Astrocyte (in vitro differentiated cells and primary cell): ENCODE measurements around the gene DLGAP3. TPM values are rescaled to one million over a fixed set of nuclear protein-coding genes. Genes with fewer than 3 reads are reported as not detected.
"Not testable (repeated sequence)": the region's sequence is repeated elsewhere in the genome, so short reads cannot be mapped to it uniquely, and the experiment has no call there.

ENCODE experiments used
- DNase-seq: peaks from one replicate; pipeline ENCODE4 v3.0.0-alpha.2; 2010; ENCODE audit warnings: low read depth
- FAIRE-seq: peaks from 2 replicates; lab custom pipeline; 2011; peaks lifted over from hg19 to GRCh38; lab: Jason Lieb, UNC
- H2AFZ ChIP-seq: 2 replicates; pipeline ENCODE4 v1.6.0; 2012; ENCODE audit warnings: low read depth, low read length, inconsistent platforms
- H3K27ac ChIP-seq: 2 replicates; pipeline ENCODE4 v1.5.1; 2011; ENCODE audit warnings: low read depth, low read length, inconsistent platforms
- H3K27me3 ChIP-seq: 2 replicates; pipeline ENCODE4 v1.6.0; 2011; ENCODE audit warnings: low read length, inconsistent platforms; ENCODE audit not compliant: insufficient read depth
- H3K36me3 ChIP-seq: 2 replicates; pipeline ENCODE4 v1.5.1; 2011; ENCODE audit warnings: low read length, inconsistent platforms; ENCODE audit not compliant: insufficient read depth
- H3K4me1 ChIP-seq: 2 replicates; pipeline ENCODE4 v1.5.1; 2011; ENCODE audit warnings: low read length, inconsistent platforms; ENCODE audit not compliant: insufficient read depth
- H3K4me2 ChIP-seq: 2 replicates; pipeline ENCODE4 v1.6.0; 2012; ENCODE audit warnings: low read length, inconsistent platforms
- H3K4me3 ChIP-seq: 2 replicates; pipeline ENCODE4 v1.5.1; 2011; ENCODE audit warnings: low read depth, mild to moderate bottlenecking, low read length, inconsistent platforms; ENCODE audit not compliant: insufficient read depth
- H3K79me2 ChIP-seq: 2 replicates; pipeline ENCODE4 v1.6.0; 2012; ENCODE audit warnings: mild to moderate bottlenecking, low read length, inconsistent platforms; ENCODE audit not compliant: insufficient read depth
- H3K9ac ChIP-seq: 2 replicates; pipeline ENCODE4 v1.6.0; 2012; ENCODE audit warnings: mild to moderate bottlenecking, low read length, inconsistent platforms
- H3K9me3 ChIP-seq: 2 replicates; pipeline ENCODE4 v1.5.1; 2012; ENCODE audit warnings: low read depth, mild to moderate bottlenecking, low read length, inconsistent platforms; ENCODE audit not compliant: insufficient read depth
- H4K20me1 ChIP-seq: 2 replicates; pipeline ENCODE4 v1.6.0; 2012; ENCODE audit warnings: low read length, inconsistent platforms; ENCODE audit not compliant: insufficient read depth
- H3K27ac Mint-ChIP-seq: one replicate; pipeline ENCODE4 v1.8.0; 2021; ENCODE audit warnings: mild to moderate bottlenecking, mixed read lengths; ENCODE audit not compliant: unreplicated experiment
- H3K27me3 Mint-ChIP-seq: one replicate; pipeline ENCODE4 v1.8.0; 2021; ENCODE audit warnings: low read depth, mixed read lengths; ENCODE audit not compliant: unreplicated experiment
- H3K36me3 Mint-ChIP-seq: one replicate; pipeline ENCODE4 v1.8.0; 2021; ENCODE audit warnings: low read depth, mixed read lengths; ENCODE audit not compliant: unreplicated experiment
- H3K4me1 Mint-ChIP-seq: one replicate; pipeline ENCODE4 v1.8.0; 2021; ENCODE audit warnings: low read depth, mixed read lengths; ENCODE audit not compliant: unreplicated experiment
- H3K4me3 Mint-ChIP-seq: one replicate; pipeline ENCODE4 v1.8.0; 2021; ENCODE audit warnings: mild to moderate bottlenecking, moderate library complexity, mixed read lengths; ENCODE audit not compliant: unreplicated experiment
- H3K9me3 Mint-ChIP-seq: one replicate; pipeline ENCODE4 v1.8.0; 2021; ENCODE audit warnings: mild to moderate bottlenecking, mixed read lengths; ENCODE audit not compliant: unreplicated experiment
- EZH2 ChIP-seq: IDR thresholded peaks from 2 replicates; pipeline ENCODE4 v1.6.1; 2012; ENCODE audit warnings: mild to moderate bottlenecking, low read length, inconsistent platforms; ENCODE audit not compliant: insufficient read depth
- total RNA-seq: library from RNA; stranded (reverse); gene quantifications from 2 replicates; pipeline ENCODE4 v1.2.1, GENCODE V29; 2021
- TF ChIP-seq, protein P1 (sequence below): IDR thresholded peaks from 2 replicates; pipeline ENCODE4 v1.5.1; 2011; ENCODE audit warnings: low read depth, mild to moderate bottlenecking, inconsistent platforms, low read length, moderate library complexity; ENCODE audit not compliant: insufficient read depth

Gene DLGAP3
- total RNA-seq, 1 donor from 2014 or later, result 2.7 TPM

GRCh38 chr1:34824817-34825454, 104.5 kb downstream of the DLGAP3 start:
- Mint-ChIP-seq H3K27me3 (peaks cover 17% of the 10 kb centered on the region), H3K4me3 (no peak overlapping the region), H3K9me3 (no peaks in the 10 kb centered on the region), H3K27ac (no peak overlapping the region), H3K4me1 (no peaks in the 10 kb centered on the region), H3K36me3 (no peaks in the 10 kb centered on the region)
- no peaks in the 10 kb centered on the region for H3K4me1 ChIP-seq
- no peak for DNase-seq
- H3K9me3 ChIP-seq, result peaks cover 3% of the 10 kb centered on the region
- H3K27ac ChIP-seq, result no peak overlapping the region
- no peaks in the 10 kb centered on the region for H4K20me1 ChIP-seq
- no peak overlapping the region for H3K4me3 ChIP-seq
- no peaks in the 10 kb centered on the region for H3K27me3 ChIP-seq
- no peak overlapping the region for H3K4me2 ChIP-seq
- H3K36me3 ChIP-seq, result no peaks in the 10 kb centered on the region
- TF ChIP-seq, protein P1, sequence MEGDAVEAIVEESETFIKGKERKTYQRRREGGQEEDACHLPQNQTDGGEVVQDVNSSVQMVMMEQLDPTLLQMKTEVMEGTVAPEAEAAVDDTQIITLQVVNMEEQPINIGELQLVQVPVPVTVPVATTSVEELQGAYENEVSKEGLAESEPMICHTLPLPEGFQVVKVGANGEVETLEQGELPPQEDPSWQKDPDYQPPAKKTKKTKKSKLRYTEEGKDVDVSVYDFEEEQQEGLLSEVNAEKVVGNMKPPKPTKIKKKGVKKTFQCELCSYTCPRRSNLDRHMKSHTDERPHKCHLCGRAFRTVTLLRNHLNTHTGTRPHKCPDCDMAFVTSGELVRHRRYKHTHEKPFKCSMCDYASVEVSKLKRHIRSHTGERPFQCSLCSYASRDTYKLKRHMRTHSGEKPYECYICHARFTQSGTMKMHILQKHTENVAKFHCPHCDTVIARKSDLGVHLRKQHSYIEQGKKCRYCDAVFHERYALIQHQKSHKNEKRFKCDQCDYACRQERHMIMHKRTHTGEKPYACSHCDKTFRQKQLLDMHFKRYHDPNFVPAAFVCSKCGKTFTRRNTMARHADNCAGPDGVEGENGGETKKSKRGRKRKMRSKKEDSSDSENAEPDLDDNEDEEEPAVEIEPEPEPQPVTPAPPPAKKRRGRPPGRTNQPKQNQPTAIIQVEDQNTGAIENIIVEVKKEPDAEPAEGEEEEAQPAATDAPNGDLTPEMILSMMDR, result no peak
- no peak for TF ChIP-seq EZH2
- H3K79me2 ChIP-seq, result no peaks in the 10 kb centered on the region
- FAIRE-seq, result no peak
- H2AFZ ChIP-seq, result no peak overlapping the region
- no peak overlapping the region for H3K9ac ChIP-seq

DNA sequence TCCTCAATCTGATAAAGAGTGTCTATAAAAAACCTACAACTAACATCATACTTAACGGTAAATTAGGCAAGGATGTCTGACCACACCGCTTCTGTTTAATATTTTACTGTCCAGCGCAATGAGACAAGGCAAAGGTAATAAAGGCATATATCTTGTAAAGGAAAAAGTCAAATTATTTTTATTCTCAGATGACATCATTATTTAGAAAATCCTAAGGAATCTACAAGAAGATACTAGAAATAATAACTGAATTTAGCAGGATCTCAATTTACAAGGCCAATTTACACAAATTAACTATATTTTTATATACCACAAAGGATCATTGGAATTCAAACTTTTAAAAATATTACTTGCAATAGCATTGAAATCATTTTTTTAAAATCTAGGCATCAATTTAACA, 107.2 kb downstream of the DLGAP3 start:
- no peaks in the 10 kb centered on the region for H3K9me3 Mint-ChIP-seq
- no peak for TF ChIP-seq EZH2
- TF ChIP-seq, protein P1, result no peak
- no peak overlapping the region for H2AFZ ChIP-seq
- DNase-seq, result no peak
- H3K4me3 ChIP-seq, result no peak overlapping the region
- no peaks in the 10 kb centered on the region for H3K36me3 Mint-ChIP-seq
- H3K27me3 ChIP-seq, result no peaks in the 10 kb centered on the region
- H4K20me1 ChIP-seq, result no peaks in the 10 kb centered on the region
- FAIRE-seq, result no peak
- H3K9me3 ChIP-seq, result peaks cover 3% of the 10 kb centered on the region
- no peak overlapping the region for H3K9ac ChIP-seq
- H3K4me1 ChIP-seq, result no peaks in the 10 kb centered on the region
- H3K79me2 ChIP-seq, result no peaks in the 10 kb centered on the region
- no peak overlapping the region for H3K4me2 ChIP-seq
- no peak overlapping the region for H3K4me3 Mint-ChIP-seq
- no peaks in the 10 kb centered on the region for H3K4me1 Mint-ChIP-seq
- no peaks in the 10 kb centered on the region for H3K36me3 ChIP-seq
- no peak overlapping the region for H3K27ac Mint-ChIP-seq
- H3K27ac ChIP-seq, result no peak overlapping the region
- H3K27me3 Mint-ChIP-seq, result peaks cover 12% of the 10 kb centered on the region

GRCh38 chr1:34818862-34819261, 110.6 kb downstream of the DLGAP3 start:
- not testable (repeated sequence) for H3K9ac ChIP-seq, H3K4me1 Mint-ChIP-seq, H3K36me3 Mint-ChIP-seq, FAIRE-seq, H3K4me3 ChIP-seq, H3K79me2 ChIP-seq, H2AFZ ChIP-seq, H3K27ac ChIP-seq, DNase-seq, H3K27ac Mint-ChIP-seq, H3K36me3 ChIP-seq, H3K4me3 Mint-ChIP-seq, H3K9me3 Mint-ChIP-seq, H3K4me1 ChIP-seq, H3K27me3 Mint-ChIP-seq, H3K27me3 ChIP-seq, H3K9me3 ChIP-seq, H3K4me2 ChIP-seq, H4K20me1 ChIP-seq
